Naive thymus-derived CD4-positive, alpha-beta T cell (primary cell): ENCODE results near the gene TLE6. TPM values are rescaled to one million over a fixed set of nuclear protein-coding genes. Genes with fewer than 3 reads are reported as not detected.
A peak's percentile ranks its signal among the peaks of the same experiment; 100 is the strongest.
"Not testable (repeated sequence)": the region's sequence is repeated elsewhere in the genome, so short reads cannot be mapped to it uniquely, and the experiment has no call there.

Source experiments
- ATAC-seq: fragments of 150-1000 bp; cut with Tn5 transposase; 2 replicates; pipeline ENCODE4 v1.10.0; 2021; ENCODE audit warnings: mild to moderate bottlenecking, moderate library complexity
- CTCF ChIA-PET: fragments of 350-600 bp; sonication (Branson Sonifier 250); formaldehyde crosslinking; loops from one replicate; lab custom pipeline; 2021; ENCODE audit warnings: antibody characterized with exemption; lab: Charles Lee
- POLR2A ChIA-PET: fragments of 350-600 bp; sonication (Branson Sonifier 250); formaldehyde crosslinking; loops from one replicate; lab custom pipeline; 2021; ENCODE audit warnings: antibody characterized with exemption, inconsistent platforms; lab: Charles Lee
- DNase-seq, 9 donors: peaks; one replicate each; pipeline versions ENCODE4 v3.0.0 to v3.0.0-alpha.2; 2020 to 2022; ENCODE audit warnings: mixed read lengths in 1 of 9
- H3K27ac ChIP-seq: one replicate; pipeline ENCODE4 v1.7.0; 2013; ENCODE audit warnings: mild to moderate bottlenecking, low read depth, low read length, moderate library complexity
- H3K27me3 ChIP-seq, 2 donors: one replicate each; pipeline ENCODE4 v1.7.0; 2013; ENCODE audit warnings: low read length in 2 of 2, mild to moderate bottlenecking in 2 of 2, moderate library complexity in 2 of 2; ENCODE audit not compliant: control insufficient read depth in 2 of 2, insufficient read depth in 2 of 2
- H3K36me3 ChIP-seq, 3 experiments: 1 replicate in 2 of 3; 2 replicates in 1 of 3; pipeline ENCODE4 v1.7.0; 2013; ENCODE audit warnings: low read length in 3 of 3, mild to moderate bottlenecking in 3 of 3, moderate library complexity in 1 of 3; ENCODE audit not compliant: insufficient read depth in 3 of 3, control insufficient read depth in 2 of 3
- H3K4me1 ChIP-seq, 2 donors: one replicate each; pipeline ENCODE4 v1.7.0; 2013; ENCODE audit warnings: low read length in 2 of 2, mild to moderate bottlenecking in 2 of 2, moderate library complexity in 1 of 2; ENCODE audit not compliant: control insufficient read depth in 2 of 2, insufficient read depth in 2 of 2
- H3K4me3 ChIP-seq: 2 replicates; pipeline ENCODE4 v1.7.0; 2013; ENCODE audit warnings: mild to moderate bottlenecking, low read length
- H3K9me3 ChIP-seq, 3 experiments: 1 replicate in 2 of 3; 2 replicates in 1 of 3; pipeline ENCODE4 v1.7.0; 2013; ENCODE audit warnings: low read length in 3 of 3; ENCODE audit not compliant: control insufficient read depth in 2 of 3
- H3K27ac Mint-ChIP-seq, 9 donors: one replicate each; pipeline ENCODE4 v1.8.0; 2020 to 2022; ENCODE audit warnings: mixed read lengths in 9 of 9, mild to moderate bottlenecking in 8 of 9, moderate library complexity in 5 of 9, inconsistent platforms in 2 of 9
- H3K27me3 Mint-ChIP-seq, 5 donors: one replicate each; pipeline ENCODE4 v1.8.0; 2021 to 2022; ENCODE audit warnings: mixed read lengths in 5 of 5, mild to moderate bottlenecking in 1 of 5
- H3K36me3 Mint-ChIP-seq, 5 donors: one replicate each; pipeline ENCODE4 v1.8.0; 2020 to 2022; ENCODE audit warnings: mixed read lengths in 5 of 5, mild to moderate bottlenecking in 3 of 5, inconsistent platforms in 1 of 5
- H3K4me1 Mint-ChIP-seq, 7 donors: one replicate each; pipeline ENCODE4 v1.8.0; 2020 to 2022; ENCODE audit warnings: mixed read lengths in 7 of 7, mild to moderate bottlenecking in 3 of 7, inconsistent platforms in 1 of 7
- H3K4me3 Mint-ChIP-seq, 10 donors: one replicate each; pipeline ENCODE4 v1.8.0; 2020 to 2022; ENCODE audit warnings: mild to moderate bottlenecking in 10 of 10, mixed read lengths in 10 of 10, moderate library complexity in 6 of 10, inconsistent platforms in 2 of 10
- H3K9me3 Mint-ChIP-seq, 11 donors: one replicate each; pipeline ENCODE4 v1.8.0; 2020 to 2022; ENCODE audit warnings: mixed read lengths in 11 of 11, mild to moderate bottlenecking in 4 of 11, inconsistent platforms in 1 of 11, moderate library complexity in 1 of 11
- intact Hi-C, 2 donors: fragments of 100-400 bp; cut with micrococcal nuclease; formaldehyde crosslinking; loops; one replicate each; pipeline ENCODE4 v1.15.1; 2023
- polyA plus RNA-seq, 2 donors: library from polyadenylated mRNA; unstranded; fragments of 300-500 nt; fragmentation: Illumina TruSeq; gene quantifications; one replicate each; pipeline ENCODE4 v1.2.3, GENCODE V29; 2021
- total RNA-seq, 6 experiments: library from RNA in 5 of 6; stranded (reverse) in 5 of 6; gene quantifications; 1 replicate in 5 of 6; 2 replicates in 1 of 6; pipeline ENCODE4 v1.2.3 and lab custom pipeline; 2021 to 2026

TLE6 gene
- under 1 TPM in 2 of 5 experiments, not detected in 3; 0.60 to 0.64 TPM for total RNA-seq
- polyA plus RNA-seq, result under 1 TPM in 1 of 2 donors, not detected in 1; 0.52 TPM
- not detected for total RNA-seq (lab: John Stamatoyannopoulos, UW)

DNA sequence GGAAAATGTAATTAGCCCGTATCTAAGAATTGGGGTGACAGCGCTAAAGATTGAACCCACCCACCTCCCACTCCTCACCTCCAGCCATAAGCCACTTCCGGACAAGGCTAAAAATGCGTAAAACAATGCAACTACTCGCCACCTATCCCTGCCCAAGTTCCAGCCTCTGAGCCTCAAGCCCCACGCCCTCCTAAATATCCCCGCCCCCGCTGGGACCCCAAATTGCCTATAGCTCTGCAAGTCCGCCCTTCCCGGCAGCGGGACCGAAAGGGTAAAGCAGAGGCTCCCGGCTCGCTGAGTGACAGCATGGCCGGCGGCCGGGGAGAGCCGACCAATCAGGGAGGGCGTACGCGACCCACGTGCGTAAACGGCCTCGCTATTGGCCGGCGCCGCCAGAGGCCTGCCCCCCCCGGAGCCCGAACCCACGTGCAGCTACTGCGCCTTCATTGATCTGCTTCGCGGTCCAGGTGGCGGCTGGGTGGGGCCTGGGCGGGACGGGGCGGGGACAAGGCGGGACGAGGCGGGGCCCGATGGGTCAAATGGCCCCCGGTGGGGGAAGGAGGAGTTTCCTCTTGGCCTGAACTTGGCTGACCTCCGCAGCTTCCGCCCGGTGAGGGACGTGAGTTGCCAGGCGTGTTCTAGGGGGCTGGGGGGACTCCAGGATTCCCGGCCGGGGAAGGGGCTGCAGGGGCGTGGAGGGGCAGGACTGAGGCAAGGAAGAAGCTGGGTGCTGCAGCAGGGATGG is at the start of gene TLE6:
Gene TLE6, plus strand, starts transcription at position 564 of the 745 bp plus-strand sequence. CDS start 670 bp downstream, outside the sequence.
- no peaks in the 10 kb centered on the region for H3K36me3 ChIP-seq
- Mint-ChIP-seq H3K36me3 (no peaks in the 10 kb centered on the region), H3K4me3 (peak within 1 kb of the TSS; percentile 88 to 98 (median 95)), H3K27ac (peak within 1 kb of the TSS; percentile 63 to 95 (median 88)), H3K4me1 (peaks cover 0 to 24% (median 18%) of the 10 kb centered on the region in 7 donors), H3K27me3 (peaks cover 3 to 22% (median 10%) of the 10 kb centered on the region in 5 donors), H3K9me3 (no peaks in the 10 kb centered on the region)
- peaks cover 10 to 12% of the 10 kb centered on the region in 2 donors for H3K4me1 ChIP-seq
- POLR2A ChIA-PET, result interaction anchor here (0.6 to 3.9 kb wide), 9 partner anchors 15 to 207 kb away, joined by 3 to 20 read pairs (median 4); no protein-coding TSS in a partner anchor
- intact Hi-C loops, result loop anchor here (1.0 to 2.0 kb wide), 5 partner anchors 27 to 84 kb away; no protein-coding TSS in a partner anchor
- ATAC-seq (peak; percentile 99), DNase-seq (peak; percentile 82 to 94 (median 93))
- CTCF ChIA-PET, result interaction anchor here (0.6 to 1.0 kb wide), 2 partner anchors 18 to 156 kb away, joined by 4 to 6 read pairs; no protein-coding TSS in a partner anchor
- no peaks in the 10 kb centered on the region for H3K27me3 ChIP-seq
- peak within 1 kb of the TSS; percentile 75 for H3K4me3 ChIP-seq
- peak within 1 kb of the TSS; percentile 44 for H3K27ac ChIP-seq
- no peaks in the 10 kb centered on the region for H3K9me3 ChIP-seq

DNA sequence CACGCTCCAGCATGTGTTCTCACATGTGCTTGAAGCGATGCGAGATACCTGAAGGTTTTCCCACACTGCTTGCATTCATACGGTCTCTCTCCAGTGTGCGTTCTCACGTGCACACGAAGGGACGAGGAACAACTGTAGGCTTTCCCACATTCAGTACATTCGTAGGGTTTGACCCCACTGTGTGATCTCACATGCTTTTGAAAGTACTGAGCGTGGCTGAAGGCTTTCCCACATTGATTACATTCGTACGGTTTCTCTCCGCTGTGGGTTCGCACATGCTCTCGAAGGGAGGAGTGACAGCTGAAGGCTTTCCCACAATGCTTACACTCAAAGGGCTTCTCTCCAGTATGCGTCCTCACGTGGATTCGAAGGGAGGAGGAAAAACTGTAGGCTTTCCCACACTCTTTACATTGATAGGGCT is 43.9 kb upstream of the TLE6 start:
- peaks cover 13 to 54% (median 36%) of the 10 kb centered on the region in 11 donors for H3K9me3 Mint-ChIP-seq
- H3K27ac Mint-ChIP-seq, result peak overlapping the region in 2 of 9 donors; percentile 28 to 54
- H3K4me3 Mint-ChIP-seq, result no peak overlapping the region
- peaks cover 7 to 39% (median 14%) of the 10 kb centered on the region in 3 experiments for H3K9me3 ChIP-seq
- peaks cover 29 to 68% (median 44%) of the 10 kb centered on the region in 5 donors for H3K36me3 Mint-ChIP-seq
- intact Hi-C loops, result no loop called here
- H3K4me1 Mint-ChIP-seq, result no peaks in the 10 kb centered on the region
- POLR2A ChIA-PET, result no interaction called here
- CTCF ChIA-PET, result no interaction called here
- peaks cover 3 to 40% (median 12%) of the 10 kb centered on the region in 3 experiments for H3K36me3 ChIP-seq
- H3K27ac ChIP-seq, result no peak overlapping the region
- H3K4me1 ChIP-seq, result no peaks in the 10 kb centered on the region
- no peak for DNase-seq
- no peaks in the 10 kb centered on the region for H3K27me3 Mint-ChIP-seq
- no peaks in the 10 kb centered on the region for H3K27me3 ChIP-seq
- ATAC-seq, result no peak
- H3K4me3 ChIP-seq, result no peak overlapping the region

DNA sequence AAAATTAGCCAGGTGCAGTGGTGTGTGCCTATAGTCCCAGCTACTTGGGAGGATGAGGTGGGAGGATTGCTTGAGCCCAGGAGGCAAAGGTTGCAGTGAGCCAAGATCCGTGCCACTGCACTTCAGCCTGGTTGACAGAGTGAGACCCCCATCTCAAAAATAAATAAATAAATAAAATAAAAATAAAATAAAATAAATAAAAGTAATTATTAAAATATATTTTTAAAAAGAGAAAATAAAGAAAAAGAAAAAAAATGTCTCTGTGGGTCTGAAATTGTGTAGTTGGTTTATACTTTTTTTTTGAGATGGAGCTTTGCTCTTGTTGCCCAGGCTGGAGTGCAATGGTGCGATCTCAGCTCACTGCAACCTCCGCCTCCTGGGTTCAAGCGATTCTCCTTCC is 41.5 kb upstream of the TLE6 start:
- DNase-seq, H3K4me3 ChIP-seq, CTCF ChIA-PET, ATAC-seq, intact Hi-C loops, H3K27me3 Mint-ChIP-seq, H3K4me3 Mint-ChIP-seq, H3K27me3 ChIP-seq, H3K27ac Mint-ChIP-seq, H3K27ac ChIP-seq, H3K4me1 ChIP-seq, H3K4me1 Mint-ChIP-seq: not testable (repeated sequence)
- peaks cover 7 to 35% (median 14%) of the 10 kb centered on the region in 3 experiments for H3K9me3 ChIP-seq
- Mint-ChIP-seq H3K36me3 (peaks cover 24 to 71% (median 40%) of the 10 kb centered on the region in 5 donors), H3K9me3 (peaks cover 8 to 46% (median 30%) of the 10 kb centered on the region in 11 donors)
- POLR2A ChIA-PET, result interaction anchor here (0.6 kb wide), 1 partner anchor 752 kb away, joined by 7 read pairs; no protein-coding TSS in a partner anchor
- peaks cover 3 to 46% (median 12%) of the 10 kb centered on the region in 3 experiments for H3K36me3 ChIP-seq

DNA sequence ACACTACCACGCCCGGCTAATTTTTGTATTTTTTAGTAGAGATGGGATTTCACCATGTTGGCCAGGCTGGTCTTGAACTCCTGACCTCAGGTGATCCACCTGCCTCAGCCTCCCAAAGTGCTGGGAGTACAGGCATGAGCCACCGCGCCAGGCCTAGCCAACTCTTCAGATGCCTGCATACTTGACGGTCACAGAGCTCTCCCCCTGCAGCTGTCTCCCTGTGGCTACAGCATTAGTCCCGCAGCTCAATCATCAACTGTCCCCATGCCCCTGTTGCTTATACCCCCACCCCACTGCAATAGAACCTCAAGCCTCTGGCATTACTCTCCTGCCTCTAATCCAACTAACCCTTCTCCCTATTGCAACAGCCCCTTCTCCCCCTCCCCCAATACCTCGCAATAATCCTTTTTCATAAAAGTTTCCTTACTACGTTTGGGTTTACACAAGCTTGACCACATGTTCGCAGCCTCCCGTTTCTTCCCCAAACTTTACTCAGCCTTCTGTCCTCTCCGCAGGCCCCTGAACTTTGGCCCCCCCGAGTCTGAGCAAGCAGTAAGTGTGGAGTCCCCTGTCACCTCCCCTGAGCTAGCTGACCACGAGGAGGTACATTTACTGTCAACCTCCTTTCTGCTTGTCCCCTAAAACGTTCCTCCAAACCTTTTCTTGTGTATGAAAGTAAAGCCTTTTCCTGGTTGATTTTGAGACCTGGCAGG is 34.3 kb upstream of the TLE6 start:
- H3K27ac Mint-ChIP-seq, result peak overlapping the region in 4 of 9 donors; percentile 24 to 67 (median 26)
- ChIA-PET POLR2A (no interaction called here), CTCF (interaction anchor here (0.6 to 1.0 kb wide), 2 partner anchors 9 to 168 kb away, joined by 3 read pairs; no protein-coding TSS in a partner anchor)
- Histone ChIP-seq H3K9me3 (no peaks in the 10 kb centered on the region), H3K4me3 (no peak overlapping the region), H3K27me3 (no peaks in the 10 kb centered on the region), H3K4me1 (peaks cover 5 to 6% of the 10 kb centered on the region in 2 donors), H3K36me3 (peaks cover 0 to 7% (median 0%) of the 10 kb centered on the region in 3 experiments), H3K27ac (no peak overlapping the region)
- intact Hi-C loops, result loop anchor here in 1 of 2 donors (10.0 kb wide), 1 partner anchor 332 kb away; no protein-coding TSS in a partner anchor
- H3K27me3 Mint-ChIP-seq, result no peaks in the 10 kb centered on the region
- peaks cover 0 to 18% (median 0%) of the 10 kb centered on the region in 5 donors for H3K36me3 Mint-ChIP-seq
- H3K9me3 Mint-ChIP-seq, result peaks cover 0 to 4% (median 0%) of the 10 kb centered on the region in 11 donors
- peak overlapping the region in 9 of 10 donors; percentile 27 to 98 (median 64) for H3K4me3 Mint-ChIP-seq
- no peak for DNase-seq
- H3K4me1 Mint-ChIP-seq, result peaks cover 5 to 30% (median 22%) of the 10 kb centered on the region in 7 donors
- ATAC-seq, result no peak

DNA sequence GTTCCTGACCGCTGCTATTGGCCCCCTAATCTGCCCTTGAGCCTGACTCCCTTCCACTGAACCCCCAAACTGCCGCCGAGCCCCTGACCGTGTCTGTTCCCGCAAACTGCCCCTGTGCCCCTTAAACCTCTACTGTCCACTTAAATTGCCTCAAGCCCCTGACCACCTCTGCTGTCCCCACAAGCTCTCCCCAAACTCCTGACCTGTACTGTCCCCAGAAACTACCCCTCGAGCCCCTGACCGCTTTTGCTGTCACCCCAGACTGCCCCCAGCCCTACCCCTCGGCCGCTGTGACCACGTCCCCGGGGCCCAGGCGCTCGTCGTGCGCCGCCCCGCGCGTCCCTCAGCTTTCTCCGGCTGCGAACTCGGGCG is 33.0 kb upstream of the TLE6 start:
- ChIA-PET CTCF (no interaction called here), POLR2A (interaction anchor here (0.6 to 0.8 kb wide), 4 partner anchors 42 to 221 kb away, joined by 3 to 5 read pairs (median 4); partner anchors contain the start of gene ZNF57)
- Mint-ChIP-seq H3K36me3 (peaks cover 0 to 13% (median 0%) of the 10 kb centered on the region in 5 donors), H3K4me1 (peaks cover 12 to 37% (median 28%) of the 10 kb centered on the region in 7 donors), H3K9me3 (peaks cover 0 to 4% (median 0%) of the 10 kb centered on the region in 11 donors), H3K27me3 (no peaks in the 10 kb centered on the region), H3K27ac (peak overlapping the region; percentile 46 to 98 (median 77)), H3K4me3 (peak overlapping the region; percentile 94 to 99 (median 97))
- intact Hi-C loops, result loop anchor here in 1 of 2 donors (10.0 kb wide), 1 partner anchor 330 kb away; no protein-coding TSS in a partner anchor
- Histone ChIP-seq H3K27ac (peak overlapping the region; percentile 87), H3K9me3 (no peaks in the 10 kb centered on the region), H3K4me1 (peaks cover 5 to 9% of the 10 kb centered on the region in 2 donors), H3K27me3 (no peaks in the 10 kb centered on the region), H3K4me3 (peak overlapping the region; percentile 86), H3K36me3 (peaks cover 0 to under 1% (median 0%) of the 10 kb centered on the region in 3 experiments)
- no peak for DNase-seq
- no peak for ATAC-seq
